Fibroblast of lung (primary cell): ENCODE data around the gene HK3.

ENCODE experiments used
- EZH2 ChIP-seq: IDR thresholded peaks from 2 replicates; pipeline ENCODE4 v1.5.1; 2012; ENCODE audit warnings: low read length, control low read depth, mild to moderate bottlenecking; ENCODE audit errors: missing control alignments
- TF ChIP-seq, protein P1 (sequence below), 2 donors: IDR thresholded peaks in 1 of 2; conservative IDR thresholded peaks in 1 of 2; 1 replicate in 1 of 2; 2 replicates in 1 of 2; pipeline ENCODE4 v1.5.1; 2011 to 2012; ENCODE audit warnings: low read length in 2 of 2, control low read depth in 1 of 2, inconsistent platforms in 1 of 2, low read depth in 1 of 2, mild to moderate bottlenecking in 1 of 2

DNA sequence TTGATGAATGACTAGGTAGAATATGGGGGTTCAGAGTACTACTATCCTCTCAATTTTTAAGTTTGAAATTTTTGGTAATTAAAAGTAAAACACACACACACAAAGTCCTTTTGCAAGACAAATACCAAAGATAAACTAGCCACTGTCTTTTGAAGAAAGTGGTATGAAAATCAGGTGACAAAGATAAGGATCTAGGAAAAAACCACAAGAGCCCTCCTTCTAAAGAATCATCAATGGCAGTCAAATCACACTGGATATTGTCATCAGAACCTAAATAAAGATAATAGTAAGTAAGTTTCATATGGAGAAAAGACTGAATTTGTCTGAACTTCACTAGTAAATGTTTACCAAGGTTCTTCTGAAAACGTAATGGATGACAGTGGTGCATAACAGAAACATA, 30.5 kb upstream of the HK3 start:
- TF ChIP-seq, protein P1, sequence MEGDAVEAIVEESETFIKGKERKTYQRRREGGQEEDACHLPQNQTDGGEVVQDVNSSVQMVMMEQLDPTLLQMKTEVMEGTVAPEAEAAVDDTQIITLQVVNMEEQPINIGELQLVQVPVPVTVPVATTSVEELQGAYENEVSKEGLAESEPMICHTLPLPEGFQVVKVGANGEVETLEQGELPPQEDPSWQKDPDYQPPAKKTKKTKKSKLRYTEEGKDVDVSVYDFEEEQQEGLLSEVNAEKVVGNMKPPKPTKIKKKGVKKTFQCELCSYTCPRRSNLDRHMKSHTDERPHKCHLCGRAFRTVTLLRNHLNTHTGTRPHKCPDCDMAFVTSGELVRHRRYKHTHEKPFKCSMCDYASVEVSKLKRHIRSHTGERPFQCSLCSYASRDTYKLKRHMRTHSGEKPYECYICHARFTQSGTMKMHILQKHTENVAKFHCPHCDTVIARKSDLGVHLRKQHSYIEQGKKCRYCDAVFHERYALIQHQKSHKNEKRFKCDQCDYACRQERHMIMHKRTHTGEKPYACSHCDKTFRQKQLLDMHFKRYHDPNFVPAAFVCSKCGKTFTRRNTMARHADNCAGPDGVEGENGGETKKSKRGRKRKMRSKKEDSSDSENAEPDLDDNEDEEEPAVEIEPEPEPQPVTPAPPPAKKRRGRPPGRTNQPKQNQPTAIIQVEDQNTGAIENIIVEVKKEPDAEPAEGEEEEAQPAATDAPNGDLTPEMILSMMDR (conservative IDR thresholded peaks at IDR 0.05 in 1 of 2, IDR thresholded peaks at IDR 0.05 in 1 of 2; ENCODE audit: low read depth in 1 of 2, low read length in 2 of 2), result no peak
- no peak for TF ChIP-seq EZH2
